CD14-positive monocyte (primary cell): ENCODE data around the gene FIS1. TPM values are rescaled to one million over a fixed set of nuclear protein-coding genes. Genes with fewer than 3 reads are reported as not detected.
"Not testable (repeated sequence)": the region's sequence is repeated elsewhere in the genome, so short reads cannot be mapped to it uniquely, and the experiment has no call there.

Experiments used
- DNase-seq, 3 donors: peaks; one replicate each; pipeline ENCODE4 v3.0.0-alpha.2; 2011 to 2022
- H2AFZ ChIP-seq: 2 replicates; pipeline ENCODE4 v1.6.0; 2012; ENCODE audit warnings: mild to moderate bottlenecking, low read depth, low read length, inconsistent platforms; ENCODE audit not compliant: insufficient read depth, poor library complexity, severe bottlenecking
- H3K27ac ChIP-seq, 2 donors: 1 replicate in 1 of 2; 2 replicates in 1 of 2; pipeline ENCODE4 v1.5.1; 2012 to 2013; ENCODE audit warnings: low read length in 2 of 2, control low read depth in 1 of 2, inconsistent platforms in 1 of 2, low read depth in 1 of 2, mild to moderate bottlenecking in 1 of 2
- H3K27me3 ChIP-seq, 2 donors: one replicate each; pipeline versions ENCODE4 v1.6.0 to v1.6.1; 2011 to 2013; ENCODE audit warnings: low read length in 2 of 2; ENCODE audit not compliant: control insufficient read depth in 2 of 2, insufficient read depth in 2 of 2
- H3K36me3 ChIP-seq, 2 donors: replicated peaks in 1 of 2; 1 replicate in 1 of 2; 2 replicates in 1 of 2; pipeline versions ENCODE4 v1.5.1 to v1.6.1; 2012 to 2013; ENCODE audit warnings: low read length in 2 of 2, control low read depth in 1 of 2, inconsistent platforms in 1 of 2, mild to moderate bottlenecking in 1 of 2; ENCODE audit not compliant: insufficient read depth in 2 of 2, control insufficient read depth in 1 of 2
- H3K4me1 ChIP-seq, 2 donors: 1 replicate in 1 of 2; 2 replicates in 1 of 2; pipeline versions ENCODE4 v1.5.1 to v1.6.1; 2012 to 2013; ENCODE audit warnings: low read length in 2 of 2, control low read depth in 1 of 2, inconsistent platforms in 1 of 2, mild to moderate bottlenecking in 1 of 2, moderate library complexity in 1 of 2; ENCODE audit not compliant: insufficient read depth in 2 of 2, control insufficient read depth in 1 of 2
- H3K4me2 ChIP-seq: replicated peaks from 2 replicates; pipeline ENCODE3; 2012; ENCODE audit warnings: low read length, moderate library complexity, mild to moderate bottlenecking; ENCODE audit not compliant: poor library complexity, severe bottlenecking; ENCODE audit errors: extremely low read depth
- H3K4me3 ChIP-seq, 3 experiments: fragments of 200-600 bp in 1 of 3; sonication (generic) in 1 of 3; replicated peaks in 1 of 3; 1 replicate in 2 of 3; 2 replicates in 1 of 3; pipeline ENCODE4 v1.5.1; 2011 to 2013; ENCODE audit warnings: low read length in 3 of 3, mild to moderate bottlenecking in 3 of 3, control low read depth in 2 of 3, low read depth in 2 of 3, inconsistent platforms in 1 of 3, moderate library complexity in 1 of 3
- H3K79me2 ChIP-seq: 2 replicates; pipeline ENCODE4 v1.6.0; 2012; ENCODE audit warnings: mild to moderate bottlenecking, control low read depth, inconsistent platforms, low read length, moderate library complexity; ENCODE audit not compliant: insufficient read depth
- H3K9ac ChIP-seq: 2 replicates; pipeline ENCODE4 v1.6.0; 2017; ENCODE audit warnings: low read length, mild to moderate bottlenecking; ENCODE audit not compliant: insufficient read depth, poor library complexity, severe bottlenecking
- H3K9me3 ChIP-seq, 2 donors: replicated peaks in 1 of 2; 1 replicate in 1 of 2; 2 replicates in 1 of 2; pipeline versions ENCODE4 v1.5.1 to v1.6.1; 2012 to 2013; ENCODE audit warnings: low read length in 2 of 2, control low read depth in 1 of 2; ENCODE audit not compliant: control insufficient read depth in 1 of 2, insufficient read depth in 1 of 2
- H4K20me1 ChIP-seq: 2 replicates; pipeline ENCODE4 v1.6.0; 2012; ENCODE audit warnings: mild to moderate bottlenecking, low read length, control low read depth, moderate library complexity; ENCODE audit not compliant: insufficient read depth
- H3K27ac Mint-ChIP-seq, 7 donors: one replicate each; pipeline ENCODE4 v1.8.0; 2020; ENCODE audit warnings: mild to moderate bottlenecking in 7 of 7, mixed read lengths in 7 of 7, moderate library complexity in 6 of 7, inconsistent platforms in 2 of 7
- H3K27me3 Mint-ChIP-seq, 3 donors: one replicate each; pipeline ENCODE4 v1.8.0; 2021 to 2022; ENCODE audit warnings: low read depth in 3 of 3, mild to moderate bottlenecking in 3 of 3, mixed read lengths in 3 of 3, moderate library complexity in 3 of 3, inconsistent platforms in 1 of 3
- H3K36me3 Mint-ChIP-seq, 2 donors: one replicate each; pipeline ENCODE4 v1.8.0; 2020; ENCODE audit warnings: mixed read lengths in 2 of 2, inconsistent platforms in 1 of 2, mild to moderate bottlenecking in 1 of 2
- H3K4me1 Mint-ChIP-seq: one replicate; pipeline ENCODE4 v1.8.0; 2020; ENCODE audit warnings: mild to moderate bottlenecking, mixed read lengths
- H3K4me3 Mint-ChIP-seq, 2 donors: one replicate each; pipeline ENCODE4 v1.8.0; 2020; ENCODE audit warnings: mild to moderate bottlenecking in 2 of 2, mixed read lengths in 2 of 2, moderate library complexity in 1 of 2
- H3K9me3 Mint-ChIP-seq, 7 donors: one replicate each; pipeline ENCODE4 v1.8.0; 2020 to 2022; ENCODE audit warnings: mixed read lengths in 7 of 7, mild to moderate bottlenecking in 6 of 7, moderate library complexity in 6 of 7, inconsistent platforms in 2 of 7
- CTCF ChIP-seq: fragments of 200-600 bp; IDR thresholded peaks from one replicate; pipeline ENCODE4 v1.8.0; 2022; ENCODE audit warnings: antibody characterized with exemption, mild to moderate bottlenecking
- whole genome bisulfite sequencing: methylation state at CpG from one replicate; pipeline ENCODE4 v1.1.5; 2013; ENCODE audit warnings: missing lambda C conversion rate; ENCODE audit not compliant: insufficient coverage; 5-methylcytosine and 5-hydroxymethylcytosine counted together
- intact Hi-C, 2 donors: fragments of 100-400 bp; cut with micrococcal nuclease; formaldehyde crosslinking; loops; one replicate each; pipeline versions ENCODE4 v1.15.0 to v1.15.1; 2023
- polyA plus RNA-seq, 3 donors: library from polyadenylated mRNA; depleted of rRNA in 1 of 3; unstranded in 2 of 3; stranded (reverse) in 1 of 3; fragments of 300-500 nt in 2 of 3; fragments of >200 nt in 1 of 3; fragmentation: Illumina TruSeq in 2 of 3; gene quantifications; 1 replicate in 2 of 3; 2 replicates in 1 of 3; pipeline ENCODE4 v1.2.3, GENCODE V29; 2012 to 2021

Gene FIS1
- polyA plus RNA-seq, 3 donors: 152 to 198 (median 195) TPM

DNA sequence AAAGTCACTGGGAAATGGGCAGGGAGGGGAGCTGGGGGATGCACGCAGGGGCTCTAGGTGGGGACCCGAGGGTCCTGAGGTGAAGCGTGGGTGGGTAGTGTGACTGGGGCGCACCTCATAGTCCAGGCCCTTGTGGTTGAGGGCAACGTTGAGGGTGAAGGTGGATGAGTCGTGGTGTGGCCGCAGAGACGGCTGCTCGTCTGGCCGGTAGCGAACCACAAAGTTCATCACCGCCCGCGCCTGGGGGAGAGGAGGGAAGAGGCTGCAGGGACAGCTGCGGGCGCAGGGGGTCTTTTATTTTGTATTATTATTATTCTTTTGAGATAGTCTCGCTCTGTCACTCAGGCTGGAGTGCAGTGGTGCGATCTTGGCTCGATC lies 38.2 kb downstream of the FIS1 start:
- Mint-ChIP-seq H3K9me3 (peaks cover 0 to 2% (median 0%) of the 10 kb centered on the region in 7 donors), H3K27me3 (peaks cover 19 to 20% (median 20%) of the 10 kb centered on the region in 3 donors), H3K4me1 (peaks cover 20% of the 10 kb centered on the region), H3K36me3 (peaks cover 46 to 69% of the 10 kb centered on the region in 2 donors), H3K4me3 (no peak overlapping the region), H3K27ac (no peak overlapping the region)
- H3K4me1 ChIP-seq: peaks cover 26 to 31% of the 10 kb centered on the region in 2 donors
- no peak overlapping the region for H3K4me3 ChIP-seq
- no peaks in the 10 kb centered on the region for H4K20me1 ChIP-seq
- H3K79me2 ChIP-seq: no peaks in the 10 kb centered on the region
- peaks cover 52 to 53% of the 10 kb centered on the region in 2 donors for H3K36me3 ChIP-seq
- intact Hi-C loops: no loop called here
- H3K27me3 ChIP-seq: peaks cover 7 to 18% of the 10 kb centered on the region in 2 donors
- WGBS: 81% methylated on average over 9 of the region's 19 CpGs
- no peaks in the 10 kb centered on the region for H3K9me3 ChIP-seq
- H2AFZ ChIP-seq: no peak overlapping the region
- no peak overlapping the region for H3K9ac ChIP-seq
- H3K27ac ChIP-seq: no peak overlapping the region
- no peak for DNase-seq
- no peak for TF ChIP-seq CTCF
- no peak overlapping the region for H3K4me2 ChIP-seq

DNA sequence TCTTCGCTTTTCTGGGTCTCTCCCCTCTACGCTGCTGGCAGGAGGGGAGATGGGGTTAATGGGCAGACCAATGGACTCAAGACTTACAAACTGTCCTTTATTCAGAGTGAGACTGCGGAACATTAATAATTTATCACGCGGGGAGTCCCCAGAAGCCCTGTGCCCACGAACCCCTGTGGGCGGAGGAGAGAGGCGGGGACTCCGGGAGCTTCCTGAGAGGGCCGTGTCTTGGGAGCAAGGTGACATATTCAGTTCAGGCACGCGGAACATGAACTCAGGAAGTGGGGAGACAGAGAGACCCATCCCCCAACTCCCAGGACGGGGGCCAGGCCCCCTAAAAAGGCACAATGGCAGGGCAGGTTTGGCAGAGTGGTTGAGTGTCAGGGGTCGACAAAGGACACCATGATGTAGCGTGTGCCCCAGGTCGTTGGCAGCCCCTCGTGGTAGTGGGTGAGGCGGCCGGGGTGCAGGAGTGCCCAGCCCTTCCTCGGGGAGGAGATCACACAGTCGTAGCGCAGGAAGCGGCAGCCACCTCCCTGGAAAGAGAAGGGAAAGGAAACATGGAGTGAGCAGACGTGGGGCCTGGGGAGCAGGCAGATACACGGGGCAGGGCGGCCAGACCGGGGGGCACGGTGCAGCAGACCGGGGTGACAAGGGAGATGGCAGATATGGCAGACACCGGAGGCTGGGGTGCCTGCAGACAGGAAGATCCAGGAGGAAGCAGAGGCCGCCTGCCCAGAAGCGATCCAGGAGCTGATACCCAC lies 38.8 kb downstream of the FIS1 start:
- H3K27me3 Mint-ChIP-seq: peaks cover 24 to 26% (median 25%) of the 10 kb centered on the region in 3 donors
- peaks cover 43 to 66% of the 10 kb centered on the region in 2 donors for H3K36me3 Mint-ChIP-seq
- Histone ChIP-seq H3K9me3 (no peaks in the 10 kb centered on the region), H3K9ac (no peak overlapping the region), H3K79me2 (no peaks in the 10 kb centered on the region), H3K4me2 (no peak overlapping the region), H3K27me3 (peaks cover 8 to 24% of the 10 kb centered on the region in 2 donors), H3K36me3 (peaks cover 46 to 47% of the 10 kb centered on the region in 2 donors), H3K4me1 (peaks cover 30 to 36% of the 10 kb centered on the region in 2 donors), H4K20me1 (no peaks in the 10 kb centered on the region), H2AFZ (no peak overlapping the region), H3K4me3 (no peak overlapping the region), H3K27ac (no peak overlapping the region)
- intact Hi-C loops: no loop called here
- no peak for DNase-seq
- H3K27ac Mint-ChIP-seq: peak overlapping the region in 3 of 7 donors; percentile 37 to 69 (median 46)
- peaks cover 0 to 6% (median 4%) of the 10 kb centered on the region in 7 donors for H3K9me3 Mint-ChIP-seq
- peaks cover 25% of the 10 kb centered on the region for H3K4me1 Mint-ChIP-seq
- H3K4me3 Mint-ChIP-seq: no peak overlapping the region
- no peak for TF ChIP-seq CTCF
- 93% methylated on average over 23 of the region's 32 CpGs for WGBS

DNA sequence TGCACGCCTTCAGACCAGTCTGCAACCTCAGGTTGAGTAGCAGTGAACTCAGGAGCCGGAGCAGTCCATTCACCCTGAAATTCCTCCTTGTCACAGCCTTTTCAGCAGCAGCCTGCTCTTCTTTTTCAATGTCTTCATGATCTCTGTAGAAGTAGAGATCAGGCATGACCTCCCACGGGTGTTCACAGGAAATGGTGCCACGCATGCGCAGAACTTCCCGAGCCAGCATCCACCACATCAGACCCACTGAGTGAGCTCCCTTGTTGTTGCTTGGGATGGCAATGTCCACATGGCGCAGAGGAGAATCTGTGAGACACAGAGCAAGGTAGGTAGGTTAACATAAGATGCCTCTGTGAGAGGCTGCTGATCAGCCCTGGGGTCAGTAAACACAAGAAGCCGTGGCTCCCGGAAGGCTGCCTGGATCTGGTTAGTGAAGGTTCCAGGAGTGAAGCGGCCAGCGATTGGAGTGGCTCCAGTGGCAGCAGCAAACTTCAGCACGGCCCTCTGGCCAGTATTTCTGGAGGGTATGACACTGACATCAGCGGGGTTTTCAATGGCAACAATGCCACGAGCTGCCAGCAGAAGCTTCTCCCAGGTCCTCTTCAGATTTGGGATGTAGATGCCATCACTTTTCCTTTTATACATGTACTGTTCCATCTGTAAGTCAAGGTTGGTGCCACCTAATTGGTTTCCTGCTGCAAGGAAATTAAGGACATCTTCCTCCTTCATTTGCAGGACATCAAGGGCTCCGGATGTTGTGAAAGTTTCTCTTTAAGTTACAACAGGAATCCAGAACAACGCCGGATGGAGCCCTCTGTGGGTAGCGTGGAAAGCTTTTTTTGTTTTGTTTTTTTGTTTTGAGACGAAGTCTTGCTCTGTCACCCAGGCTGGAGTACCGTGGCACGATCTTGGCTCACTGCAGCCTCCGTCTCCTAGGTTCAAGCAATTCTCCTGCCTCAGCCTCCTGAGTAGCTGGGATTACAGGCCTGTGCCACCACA lies 40.8 kb downstream of the FIS1 start:
- Mint-ChIP-seq H3K4me3 (peak overlapping the region in 1 of 2 donors; percentile 46), H3K9me3 (peaks cover 0 to 13% (median 7%) of the 10 kb centered on the region in 7 donors), H3K4me1 (peaks cover 30% of the 10 kb centered on the region), H3K36me3 (peaks cover 28 to 45% of the 10 kb centered on the region in 2 donors), H3K27ac (peak overlapping the region in 6 of 7 donors; percentile 13 to 69 (median 57)), H3K27me3 (peaks cover 41 to 45% (median 45%) of the 10 kb centered on the region in 3 donors)
- H4K20me1 ChIP-seq, H3K79me2 ChIP-seq, intact Hi-C loops, H2AFZ ChIP-seq, H3K9me3 ChIP-seq, H3K4me2 ChIP-seq: not testable (repeated sequence)
- peaks cover 33 to 42% of the 10 kb centered on the region in 2 donors for H3K4me1 ChIP-seq
- H3K27ac ChIP-seq: peak overlapping the region; percentile 35 to 61
- peaks cover 10 to 40% of the 10 kb centered on the region in 2 donors for H3K27me3 ChIP-seq
- peak overlapping the region in 1 of 3 experiments; percentile 28 for H3K4me3 ChIP-seq
- H3K9ac ChIP-seq: peak overlapping the region; percentile 8
- H3K36me3 ChIP-seq: peaks cover 27% of the 10 kb centered on the region in 2 donors
- WGBS: 62% methylated on average over 13 of the region's 22 CpGs
- DNase-seq: peak; percentile 42 to 66 (median 63)
